Left ventricle myocardium inferior (tissue), 1 donor: Measurements from ENCODE around the gene USP43. TPM values are rescaled to one million over a fixed set of nuclear protein-coding genes. Genes with fewer than 3 reads are reported as not detected.

Experiments used
- DNase-seq: peaks from one replicate; pipeline ENCODE4 v3.0.0-alpha.2; 2020
- H3K27ac ChIP-seq: fragments of 200-600 bp; replicated peaks from 2 replicates; pipeline ENCODE4 v1.8.0; 2021
- H3K27me3 ChIP-seq: fragments of 200-600 bp; 2 replicates; pipeline ENCODE4 v1.8.0; 2021; ENCODE audit warnings: low read depth
- H3K36me3 ChIP-seq: fragments of 200-600 bp; 2 replicates; pipeline ENCODE4 v1.8.0; 2021
- H3K4me1 ChIP-seq: fragments of 200-600 bp; 2 replicates; pipeline ENCODE4 v1.8.0; 2021
- H3K4me3 ChIP-seq: fragments of 200-600 bp; 2 replicates; pipeline ENCODE4 v1.8.0; 2021; ENCODE audit warnings: mild to moderate bottlenecking, moderate library complexity
- H3K9me3 ChIP-seq: fragments of 200-600 bp; replicated peaks from 2 replicates; pipeline ENCODE4 v1.8.0; 2021
- CTCF ChIP-seq: fragments of 200-600 bp; IDR thresholded peaks from 2 replicates; pipeline ENCODE4 v1.8.0; 2021; ENCODE audit warnings: antibody characterized with exemption, mild to moderate bottlenecking, borderline replicate concordance
- intact Hi-C: fragments of 100-400 bp; cut with micrococcal nuclease; formaldehyde crosslinking; loops from one replicate; pipeline ENCODE4 v1.11.0; 2022
- total RNA-seq: library from RNA; stranded (reverse); fragmentation: NEBNext Ultra II Directional; extraction: Animal tissue kit (Norgen Biotek cat#: 25700); gene quantifications from one replicate; pipeline ENCODE4 v1.2.1, GENCODE V29; 2021
- donor health status: DM: no; HTN: yes; CAD: no; lungs with severe emphysema.

Gene USP43
- total RNA-seq, 1 donor from 2014 or later = 0.08 TPM

DNA sequence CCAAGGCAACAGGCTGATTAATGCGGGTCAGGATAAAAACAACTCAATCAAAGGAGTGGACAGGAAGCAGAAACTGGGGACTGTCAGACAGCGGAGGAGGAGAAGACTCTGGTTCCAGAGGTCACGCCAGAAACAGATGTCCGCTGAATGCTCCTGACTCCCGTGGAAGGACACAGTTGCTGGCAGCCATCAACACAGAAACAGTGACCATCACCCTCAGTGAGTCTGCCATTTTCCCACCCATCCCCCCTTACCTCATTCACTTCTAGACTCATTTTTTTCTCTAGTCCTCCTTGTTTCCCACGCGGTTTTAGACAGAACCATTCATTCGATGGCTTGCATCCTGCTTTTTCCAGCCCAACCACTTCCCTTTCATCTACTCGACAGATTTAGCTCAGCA, 105.2 kb downstream of the USP43 start:
- Histone ChIP-seq H3K27ac (no peak overlapping the region), H3K4me3 (no peak overlapping the region), H3K4me1 (no peaks in the 10 kb centered on the region), H3K9me3 (peaks cover 5% of the 10 kb centered on the region), H3K36me3 (no peaks in the 10 kb centered on the region), H3K27me3 (peaks cover 50% of the 10 kb centered on the region)
- no peak for DNase-seq
- no peak for TF ChIP-seq CTCF
- intact Hi-C loops = no loop called here

- no peaks in the 10 kb centered on the region for H3K4me1 ChIP-seq
- no peak overlapping the region for H3K4me3 ChIP-seq
- no peak for TF ChIP-seq CTCF
- no peak overlapping the region for H3K27ac ChIP-seq
- intact Hi-C loops = no loop called here
- H3K9me3 ChIP-seq = peaks cover 5% of the 10 kb centered on the region
- H3K36me3 ChIP-seq = no peaks in the 10 kb centered on the region
- H3K27me3 ChIP-seq = peaks cover 49% of the 10 kb centered on the region
- no peak for DNase-seq
These were observed 109.8 kb downstream of the USP43 start for GRCh38 chr17:9755083-9755482.

DNA sequence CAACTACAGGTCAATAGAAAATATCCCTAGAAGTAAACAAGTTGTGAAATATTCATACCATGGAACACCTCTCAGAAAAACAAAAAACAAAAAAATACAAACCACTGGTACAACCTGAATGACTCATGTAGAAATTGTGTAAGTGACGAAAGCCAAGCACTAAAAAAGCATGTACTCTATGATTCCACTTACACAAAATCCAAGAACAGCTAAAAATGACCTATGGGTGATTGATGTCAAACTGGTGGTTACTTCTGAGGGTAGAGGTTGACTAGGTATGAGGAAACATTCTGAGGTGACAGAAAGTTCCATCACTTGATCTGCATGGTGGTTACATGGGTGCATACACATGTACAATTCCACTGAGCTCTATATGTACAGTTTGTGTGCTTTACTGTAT, 114.9 kb downstream of the USP43 start:
- no peaks in the 10 kb centered on the region for H3K4me1 ChIP-seq
- no peak overlapping the region for H3K4me3 ChIP-seq
- no peak for TF ChIP-seq CTCF
- no peak overlapping the region for H3K27ac ChIP-seq
- H3K36me3 ChIP-seq = no peaks in the 10 kb centered on the region
- no peaks in the 10 kb centered on the region for H3K9me3 ChIP-seq
- no peak for DNase-seq
- H3K27me3 ChIP-seq = peaks cover 43% of the 10 kb centered on the region
- intact Hi-C loops = no loop called here

DNA sequence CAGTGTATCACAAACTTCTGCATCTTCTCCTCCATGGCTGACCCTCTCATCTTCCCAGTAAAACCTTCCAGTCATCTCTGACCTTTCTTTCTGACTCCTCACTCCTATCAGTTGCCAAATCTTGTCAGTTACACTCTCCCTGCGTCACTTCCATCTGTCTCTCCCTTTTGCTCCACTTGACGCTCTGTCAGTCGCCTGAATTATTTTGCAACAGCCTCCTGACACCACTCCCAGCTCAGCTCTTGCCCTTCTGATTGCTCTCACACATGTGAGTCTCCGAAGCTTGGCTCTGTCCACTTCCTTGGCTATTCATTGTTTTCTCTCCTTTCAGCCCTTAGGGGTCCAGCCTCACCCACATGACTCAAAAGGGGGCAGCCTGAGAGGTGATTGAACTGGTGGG, 118.3 kb downstream of the USP43 start:
- intact Hi-C loops = no loop called here
- no peak overlapping the region for H3K4me3 ChIP-seq
- H3K27me3 ChIP-seq = peaks cover 52% of the 10 kb centered on the region
- no peak for DNase-seq
- no peaks in the 10 kb centered on the region for H3K9me3 ChIP-seq
- no peaks in the 10 kb centered on the region for H3K36me3 ChIP-seq
- peaks cover 8% of the 10 kb centered on the region for H3K4me1 ChIP-seq
- no peak for TF ChIP-seq CTCF
- no peak overlapping the region for H3K27ac ChIP-seq

DNA sequence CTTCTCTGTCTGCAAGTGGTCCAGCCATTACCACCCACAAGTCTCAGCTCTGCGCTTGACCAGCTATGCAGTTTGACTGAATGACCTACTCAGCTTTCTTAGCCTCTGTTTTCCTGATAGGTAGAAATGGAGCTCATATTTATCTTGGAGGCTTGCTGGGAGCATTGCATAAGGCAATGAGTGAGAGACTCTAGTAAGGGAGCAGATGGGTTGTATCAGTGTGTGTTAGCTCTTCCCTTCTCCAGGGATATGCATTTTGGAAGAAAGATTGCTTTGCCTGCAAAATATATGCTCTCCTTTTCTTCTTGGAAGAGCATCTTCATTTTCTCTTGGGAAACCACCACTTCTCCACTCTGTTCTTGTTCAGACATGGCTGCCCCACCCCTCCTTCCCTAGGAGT, 120.0 kb downstream of the USP43 start:
- no peak for TF ChIP-seq CTCF
- Histone ChIP-seq H3K27ac (no peak overlapping the region), H3K27me3 (peaks cover 59% of the 10 kb centered on the region), H3K4me3 (no peak overlapping the region), H3K9me3 (no peaks in the 10 kb centered on the region), H3K36me3 (no peaks in the 10 kb centered on the region), H3K4me1 (peaks cover 8% of the 10 kb centered on the region)
- intact Hi-C loops = no loop called here
- DNase-seq = no peak

DNA sequence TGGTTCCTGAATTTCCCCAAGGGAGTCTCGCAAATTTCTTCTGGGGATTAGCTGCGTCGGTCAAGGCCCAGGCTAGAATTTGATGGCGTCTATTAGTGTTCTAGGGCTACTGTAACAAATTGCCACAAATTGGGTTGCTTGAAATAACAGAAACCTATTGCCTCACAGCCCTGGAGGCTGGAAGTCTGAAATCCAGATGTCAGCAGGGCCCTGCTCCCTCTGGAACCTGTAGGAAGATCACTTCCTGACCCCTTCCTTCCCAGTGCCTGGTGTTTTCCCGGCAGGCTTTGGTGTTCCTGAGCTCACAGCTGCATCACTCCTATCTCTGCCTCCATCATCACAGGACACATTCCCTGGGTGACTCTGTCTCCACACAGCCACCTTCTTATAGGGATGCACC, 121.7 kb downstream of the USP43 start:
- no peak for TF ChIP-seq CTCF
- no peaks in the 10 kb centered on the region for H3K9me3 ChIP-seq
- no peaks in the 10 kb centered on the region for H3K36me3 ChIP-seq
- no peak for DNase-seq
- no peak overlapping the region for H3K27ac ChIP-seq
- intact Hi-C loops = no loop called here
- H3K4me3 ChIP-seq = no peak overlapping the region
- peaks cover 53% of the 10 kb centered on the region for H3K27me3 ChIP-seq
- peaks cover 8% of the 10 kb centered on the region for H3K4me1 ChIP-seq
